Mesendoderm (in vitro differentiated cells): ENCODE data around the gene SUN5.

ENCODE experiments used
- DNase-seq: peaks from one replicate; pipeline ENCODE4 v3.0.0; 2013
- H2AK5ac ChIP-seq: 2 replicates; pipeline ENCODE4 v1.6.1; 2013; ENCODE audit warnings: low read length, inconsistent platforms
- H2BK120ac ChIP-seq: 2 replicates; pipeline ENCODE4 v1.6.1; 2013; ENCODE audit warnings: low read depth, mild to moderate bottlenecking, low read length, moderate library complexity, mixed read lengths
- H2BK15ac ChIP-seq: replicated peaks from 2 replicates; pipeline ENCODE4 v1.6.1; 2013; ENCODE audit warnings: low read depth, mild to moderate bottlenecking, moderate library complexity
- H2BK5ac ChIP-seq: 2 replicates; pipeline ENCODE4 v1.6.1; 2013; ENCODE audit warnings: low read length, inconsistent platforms
- H3K18ac ChIP-seq: 2 replicates; pipeline ENCODE4 v1.6.1; 2013; ENCODE audit warnings: mild to moderate bottlenecking, low read length, mixed read lengths
- H3K23ac ChIP-seq: one replicate; pipeline ENCODE4 v1.6.1; 2013; ENCODE audit warnings: low read length
- H3K27ac ChIP-seq: 2 replicates; pipeline ENCODE4 v1.5.1; 2013; ENCODE audit warnings: low read depth, mild to moderate bottlenecking, inconsistent platforms, low read length, moderate library complexity
- H3K27me3 ChIP-seq: 2 replicates; pipeline ENCODE4 v1.6.1; 2013; ENCODE audit warnings: low read length, control low read depth, mild to moderate bottlenecking, inconsistent platforms; ENCODE audit not compliant: insufficient read depth, poor library complexity
- H3K36me3 ChIP-seq: 2 replicates; pipeline ENCODE4 v1.6.1; 2013; ENCODE audit warnings: low read length, inconsistent platforms; ENCODE audit not compliant: control insufficient read depth, insufficient read depth
- H3K4ac ChIP-seq: one replicate; pipeline ENCODE4 v1.6.1; 2013; ENCODE audit warnings: low read depth, mild to moderate bottlenecking, low read length, moderate library complexity
- H3K4me1 ChIP-seq: 2 replicates; pipeline ENCODE4 v1.6.1; 2013; ENCODE audit warnings: low read depth, low read length, inconsistent platforms; ENCODE audit not compliant: control insufficient read depth
- H3K4me2 ChIP-seq: 2 replicates; pipeline ENCODE4 v1.6.1; 2013; ENCODE audit warnings: low read length
- H3K4me3 ChIP-seq: 2 replicates; pipeline ENCODE4 v1.5.1; 2013; ENCODE audit warnings: mild to moderate bottlenecking, low read length
- H3K56ac ChIP-seq: one replicate; pipeline ENCODE4 v1.6.1; 2013; ENCODE audit warnings: low read length
- H3K79me1 ChIP-seq: 2 replicates; pipeline ENCODE4 v1.6.1; 2013; ENCODE audit warnings: low read length, inconsistent platforms
- H3K79me2 ChIP-seq: 2 replicates; pipeline ENCODE4 v1.6.1; 2013; ENCODE audit warnings: mild to moderate bottlenecking, low read length; ENCODE audit not compliant: control insufficient read depth, insufficient read depth
- H3K9ac ChIP-seq: 2 replicates; pipeline ENCODE4 v1.6.1; 2013; ENCODE audit warnings: low read length, inconsistent platforms
- H4K5ac ChIP-seq: one replicate; pipeline ENCODE4 v1.6.1; 2013; ENCODE audit warnings: low read length
- H4K8ac ChIP-seq: one replicate; pipeline ENCODE4 v1.6.1; 2013; ENCODE audit warnings: low read depth, mild to moderate bottlenecking, control low read depth, low read length, moderate library complexity
- WGBS: extraction: QIAGEN DNeasy Blood & Tissue Kit; methylation state at CpG from one replicate; pipeline ENCODE4 v1.1.7; 2013; ENCODE audit warnings: low lambda C conversion rate, missing lambda C conversion rate; ENCODE audit not compliant: insufficient coverage; ENCODE audit errors: extremely low coverage; 5-methylcytosine and 5-hydroxymethylcytosine counted together

Gene SUN5

GRCh38 chr20:33022289-33022688 lies 18.1 kb upstream of the SUN5 start:
- Histone ChIP-seq H3K4me1 (peaks cover 7% of the 10 kb centered on the region), H4K8ac (no peak overlapping the region), H2BK120ac (no peak overlapping the region), H3K79me1 (no peaks in the 10 kb centered on the region), H3K56ac (no peak overlapping the region), H3K27me3 (no peaks in the 10 kb centered on the region), H3K79me2 (no peaks in the 10 kb centered on the region), H3K36me3 (no peaks in the 10 kb centered on the region), H3K4me3 (no peak overlapping the region), H2BK15ac (no peak overlapping the region), H2AK5ac (no peak overlapping the region), H3K4me2 (no peak overlapping the region), H3K18ac (no peak overlapping the region), H3K27ac (no peak overlapping the region), H2BK5ac (no peak overlapping the region), H3K9ac (no peak overlapping the region), H3K23ac (no peak overlapping the region), H3K4ac (no peak overlapping the region), H4K5ac (no peak overlapping the region)
- WGBS: no CpG with 5 or more reads among the region's 4 CpGs
- DNase-seq: no peak

DNA sequence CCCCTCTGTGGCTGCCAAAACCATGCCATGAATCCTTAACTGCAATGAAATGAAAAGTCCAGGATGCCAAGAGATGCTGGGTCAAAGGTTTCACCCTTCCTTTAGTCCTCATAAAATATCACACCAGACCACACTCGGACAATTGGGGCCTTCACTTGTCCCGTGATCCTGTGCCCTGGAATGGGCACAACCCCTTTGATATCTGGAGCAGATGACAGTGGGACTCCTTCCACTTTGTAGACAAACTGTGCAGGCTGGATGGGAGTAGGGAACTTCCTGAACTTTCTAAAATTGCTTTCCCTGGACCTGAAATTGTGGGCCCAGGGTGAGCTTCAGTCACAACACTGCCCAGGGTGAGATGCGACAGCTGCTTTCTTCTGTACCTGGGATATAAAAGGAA lies 17.6 kb upstream of the SUN5 start:
- Histone ChIP-seq H3K23ac (no peak overlapping the region), H4K8ac (no peak overlapping the region), H3K27me3 (no peaks in the 10 kb centered on the region), H2AK5ac (peak overlapping the region; percentile 9), H2BK120ac (no peak overlapping the region), H3K9ac (no peak overlapping the region), H3K36me3 (no peaks in the 10 kb centered on the region), H2BK15ac (no peak overlapping the region), H3K4ac (no peak overlapping the region), H3K27ac (no peak overlapping the region), H4K5ac (no peak overlapping the region), H3K4me3 (no peak overlapping the region), H3K4me2 (no peak overlapping the region), H2BK5ac (no peak overlapping the region), H3K79me2 (no peaks in the 10 kb centered on the region), H3K56ac (no peak overlapping the region), H3K4me1 (peaks cover 7% of the 10 kb centered on the region), H3K18ac (no peak overlapping the region), H3K79me1 (no peaks in the 10 kb centered on the region)
- WGBS: no CpG with 5 or more reads among the region's 3 CpGs
- DNase-seq: no peak

DNA sequence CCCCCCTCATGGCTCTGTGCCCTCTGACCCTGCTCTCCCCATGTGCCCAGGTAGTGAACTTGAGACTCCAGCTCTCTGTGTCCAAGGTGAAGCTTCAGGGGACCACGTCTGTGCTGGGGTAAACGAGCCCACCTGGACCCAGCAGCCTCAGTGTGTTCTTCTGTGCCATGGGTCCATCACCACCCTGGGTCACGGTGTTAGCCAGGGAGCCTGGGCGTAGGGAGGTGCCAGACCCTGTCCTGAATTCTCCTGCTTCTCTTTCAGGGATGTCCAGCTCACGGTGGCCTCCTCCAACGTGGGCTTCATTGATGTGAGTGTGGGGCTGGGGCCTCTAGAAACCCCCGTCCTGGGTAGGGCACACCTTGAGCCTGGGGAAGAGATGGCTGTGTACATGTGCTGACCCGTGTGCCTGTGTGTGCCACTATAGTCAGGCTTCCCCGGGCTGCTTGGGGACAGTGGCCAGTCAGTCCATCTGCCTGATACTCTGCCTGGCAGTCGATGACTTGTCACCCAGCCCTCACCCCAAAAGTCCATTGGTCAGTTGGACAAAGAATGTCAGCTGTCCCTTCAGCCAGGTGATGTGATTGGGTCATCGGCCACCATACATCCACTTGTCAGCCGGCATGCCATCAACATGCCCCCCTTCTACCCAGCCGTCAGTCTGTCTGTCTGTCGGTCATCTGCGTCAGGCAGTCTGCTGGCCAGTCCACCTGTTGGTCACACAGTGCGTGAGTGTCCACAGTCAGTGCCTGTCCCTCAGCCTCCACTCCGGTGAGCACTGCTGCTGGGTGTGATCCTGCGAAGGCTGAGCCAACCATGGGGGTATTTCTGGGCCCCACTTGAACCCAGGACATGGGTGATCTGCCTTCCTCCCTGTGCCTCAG lies 16.3 kb upstream of the SUN5 start:
- Histone ChIP-seq H3K4me1 (peaks cover 7% of the 10 kb centered on the region), H3K27ac (no peak overlapping the region), H3K4me3 (no peak overlapping the region), H2AK5ac (no peak overlapping the region), H3K36me3 (no peaks in the 10 kb centered on the region), H4K8ac (no peak overlapping the region), H2BK120ac (no peak overlapping the region), H3K79me2 (no peaks in the 10 kb centered on the region), H3K23ac (no peak overlapping the region), H3K4me2 (no peak overlapping the region), H3K18ac (no peak overlapping the region), H3K56ac (no peak overlapping the region), H3K4ac (no peak overlapping the region), H2BK5ac (no peak overlapping the region), H3K79me1 (no peaks in the 10 kb centered on the region), H3K27me3 (no peaks in the 10 kb centered on the region), H2BK15ac (no peak overlapping the region), H3K9ac (no peak overlapping the region), H4K5ac (no peak overlapping the region)
- DNase-seq: no peak
- WGBS: no CpG with 5 or more reads among the region's 18 CpGs

DNA sequence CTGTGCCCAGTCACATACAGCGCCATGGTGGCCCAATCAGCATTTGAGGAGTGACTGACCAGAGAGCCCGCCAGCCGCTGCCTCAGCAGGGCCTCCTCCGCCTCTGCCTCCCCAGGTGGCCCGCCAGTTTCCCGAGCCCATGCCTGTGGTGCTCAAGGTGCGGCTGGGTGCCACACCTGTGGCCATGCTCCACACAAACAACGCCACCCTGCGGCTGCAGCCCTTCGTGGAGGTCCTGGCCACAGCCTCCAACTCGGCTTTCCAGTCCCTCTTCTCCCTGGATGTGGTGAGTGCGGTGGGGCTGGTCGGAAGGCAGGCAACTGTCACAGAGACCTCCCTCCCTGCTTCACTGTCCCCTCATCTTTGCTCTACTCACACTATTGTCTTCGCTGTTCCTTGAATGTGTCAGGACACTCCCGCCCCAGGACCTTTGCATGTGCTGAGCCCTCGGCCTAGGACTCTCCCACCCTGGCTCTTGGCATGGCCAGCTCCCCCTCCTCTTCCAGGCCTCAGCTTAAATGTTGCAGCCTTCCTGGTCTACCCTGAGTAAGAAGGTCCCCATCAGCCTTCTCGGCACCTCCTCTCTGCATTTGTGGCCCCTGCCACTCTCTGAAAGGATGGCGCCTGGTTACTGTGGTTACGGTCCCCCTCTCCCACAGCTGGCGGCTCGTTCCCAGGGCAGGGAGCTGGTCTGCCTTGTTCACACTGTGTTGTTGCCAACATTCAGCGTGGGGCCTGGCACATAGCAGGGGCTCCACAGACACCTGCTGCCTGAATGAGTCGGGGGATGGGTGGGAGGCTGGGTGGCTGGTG lies 15.4 kb upstream of the SUN5 start:
- Histone ChIP-seq H3K9ac (no peak overlapping the region), H3K4ac (no peak overlapping the region), H3K4me1 (peaks cover 12% of the 10 kb centered on the region), H4K8ac (no peak overlapping the region), H2AK5ac (no peak overlapping the region), H3K18ac (no peak overlapping the region), H3K23ac (no peak overlapping the region), H2BK120ac (no peak overlapping the region), H2BK5ac (no peak overlapping the region), H3K4me2 (no peak overlapping the region), H3K27me3 (no peaks in the 10 kb centered on the region), H3K27ac (no peak overlapping the region), H3K79me1 (no peaks in the 10 kb centered on the region), H2BK15ac (no peak overlapping the region), H3K36me3 (no peaks in the 10 kb centered on the region), H3K56ac (no peak overlapping the region), H3K79me2 (no peaks in the 10 kb centered on the region), H4K5ac (no peak overlapping the region), H3K4me3 (no peak overlapping the region)
- DNase-seq: no peak
- no CpG with 5 or more reads among the region's 23 CpGs for WGBS

DNA sequence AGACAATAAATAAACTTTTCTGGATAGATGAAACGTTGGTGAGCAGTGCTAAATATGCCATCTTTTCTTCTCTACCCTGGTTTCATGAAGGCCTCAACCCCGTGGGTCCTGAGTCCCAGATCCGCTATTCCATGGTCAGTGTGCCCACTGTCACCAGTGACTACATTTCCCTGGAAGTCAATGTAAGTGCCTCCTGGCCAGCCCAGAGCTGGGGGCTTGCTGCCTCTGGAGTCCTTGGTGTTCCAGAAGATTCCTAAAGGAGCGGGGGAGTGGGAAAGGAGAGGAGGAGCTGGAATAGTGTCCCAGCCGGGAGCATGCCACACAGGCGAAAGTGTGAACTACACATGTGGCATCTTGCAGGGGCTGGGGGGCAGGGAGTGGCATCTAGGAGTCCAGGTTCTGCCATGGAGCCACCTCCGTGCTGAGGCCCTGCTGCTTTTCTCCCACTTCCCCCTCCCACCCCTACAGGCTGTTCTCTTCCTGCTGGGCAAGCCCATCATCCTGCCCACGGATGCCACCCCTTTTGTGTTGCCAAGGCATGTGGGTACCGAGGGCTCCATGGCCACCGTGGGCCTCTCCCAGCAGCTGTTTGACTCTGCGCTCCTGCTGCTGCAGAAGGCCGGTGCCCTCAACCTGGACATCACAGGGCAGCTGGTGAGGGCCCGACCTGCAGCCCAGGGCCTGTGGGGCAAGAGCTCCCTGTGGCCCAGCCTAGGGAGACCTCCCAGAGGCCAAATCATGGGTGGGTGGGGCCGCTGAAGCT lies 14.1 kb upstream of the SUN5 start:
- H3K4me1 ChIP-seq: peaks cover 9% of the 10 kb centered on the region
- H4K8ac ChIP-seq: no peak overlapping the region
- H2BK5ac ChIP-seq: no peak overlapping the region
- H3K4ac ChIP-seq: peak overlapping the region; percentile 0
- H3K27ac ChIP-seq: no peak overlapping the region
- no CpG with 5 or more reads among the region's 14 CpGs for WGBS
- no peak for DNase-seq
- H3K79me1 ChIP-seq: no peaks in the 10 kb centered on the region
- no peak overlapping the region for H3K18ac ChIP-seq
- H2BK15ac ChIP-seq: no peak overlapping the region
- no peak overlapping the region for H4K5ac ChIP-seq
- no peaks in the 10 kb centered on the region for H3K36me3 ChIP-seq
- no peak overlapping the region for H3K9ac ChIP-seq
- no peaks in the 10 kb centered on the region for H3K79me2 ChIP-seq
- H2AK5ac ChIP-seq: no peak overlapping the region
- H3K27me3 ChIP-seq: no peaks in the 10 kb centered on the region
- H3K4me2 ChIP-seq: no peak overlapping the region
- no peak overlapping the region for H3K4me3 ChIP-seq
- H2BK120ac ChIP-seq: no peak overlapping the region
- H3K23ac ChIP-seq: no peak overlapping the region
- H3K56ac ChIP-seq: no peak overlapping the region
